GM10847 (cell line): ENCODE measurements around the gene LACTBL1.

Experiments
- POLR2A ChIP-seq: IDR thresholded peaks from 2 replicates; pipeline ENCODE4 v1.6.1; 2011; ENCODE audit not compliant: insufficient read length; ENCODE audit errors: extremely low read depth

The LACTBL1 gene

GRCh38 chr1:22972760-22973159 lies at the start of gene LACTBL1:
Gene LACTBL1 (minus strand): TSS chr1:22972866. CDS start chr1:22972316, 550 bp downstream.
- TF ChIP-seq POLR2A: no peak

GRCh38 chr1:23021834-23022233 lies 49.2 kb upstream of the LACTBL1 start:
- TF ChIP-seq POLR2A: no peak

- no peak for TF ChIP-seq POLR2A
Measured at GRCh38 chr1:23020706-23021405, 48.2 kb upstream of the LACTBL1 start.

GRCh38 chr1:23019863-23020625 lies 47.4 kb upstream of the LACTBL1 start:
- TF ChIP-seq POLR2A: no peak

GRCh38 chr1:23019094-23019862 lies 46.6 kb upstream of the LACTBL1 start, which contains the start of gene KDM1A:
Gene KDM1A (plus strand): TSS chr1:23019468. CDS start chr1:23019597, 129 bp downstream.
- TF ChIP-seq POLR2A: peak; percentile 76

- TF ChIP-seq POLR2A: no peak
Measured at GRCh38 chr1:23018661-23019093, 46.0 kb upstream of the LACTBL1 start.

- no peak for TF ChIP-seq POLR2A
Measured at GRCh38 chr1:23013657-23014056, 41.0 kb upstream of the LACTBL1 start.

GRCh38 chr1:23008901-23009300 lies 36.2 kb upstream of the LACTBL1 start:
- TF ChIP-seq POLR2A: no peak

GRCh38 chr1:23007106-23007505 lies 34.4 kb upstream of the LACTBL1 start:
- no peak for TF ChIP-seq POLR2A

GRCh38 chr1:23004112-23004511 lies 31.4 kb upstream of the LACTBL1 start:
- TF ChIP-seq POLR2A: no peak

GRCh38 chr1:22995774-22996173 lies 23.1 kb upstream of the LACTBL1 start:
- TF ChIP-seq POLR2A: no peak

- no peak for TF ChIP-seq POLR2A
Measured at GRCh38 chr1:22983944-22984343, 11.3 kb upstream of the LACTBL1 start.

- no peak for TF ChIP-seq POLR2A
Measured at GRCh38 chr1:22978299-22978698, 5.6 kb upstream of the LACTBL1 start.

GRCh38 chr1:22976461-22977243 lies 4.0 kb upstream of the LACTBL1 start:
- TF ChIP-seq POLR2A: no peak

- TF ChIP-seq POLR2A: no peak
Measured at GRCh38 chr1:22976127-22976460, 3.4 kb upstream of the LACTBL1 start.
